Measurements from ENCODE around the gene ITGB6. TPM values are rescaled to one million over a fixed set of nuclear protein-coding genes. Genes with fewer than 3 reads are reported as not detected.

Gene ITGB6
- total and polyA plus RNA-seq, 2 of the 4 experiments (the other 2 are of a cell fraction) = under 0.01 TPM; not detected in 1

GRCh38 chr2:160052531-160052930 is 147.5 kb downstream of the ITGB6 start:
- H3K27me3 ChIP-seq (ENCODE audit: control insufficient read depth, insufficient read depth, low read length) = peaks cover 10% of the 10 kb centered on the region
- H2BK120ac ChIP-seq (ENCODE audit: low read depth, low read length) = no peak overlapping the region
- ChIA-PET POLR2A (ENCODE audit: unreplicated experiment) (no interaction called here), CTCF (no interaction called here)
- in situ Hi-C loops (cut with MboI; ENCODE audit: low sequenced_read_pairs) = no loop called here
- H3K4ac ChIP-seq (ENCODE audit: low read depth, low read length) = no peak overlapping the region
- no peak overlapping the region for H2BK20ac ChIP-seq (ENCODE audit: low read depth, low read length)
- no peaks in the 10 kb centered on the region for H3K36me3 ChIP-seq (ENCODE audit: control insufficient read depth, insufficient read depth, low read length)
- DNase-seq (no peak), ATAC-seq (ENCODE audit: low read depth) (no peak)
- H2AK5ac ChIP-seq (ENCODE audit: low read depth, low read length) = no peak overlapping the region
- H3K4me2 ChIP-seq (ENCODE audit: low read depth, low read length) = no peak overlapping the region
- H3K9ac ChIP-seq (ENCODE audit: low read depth, low read length) = no peak overlapping the region
- intact Hi-C loops (cut with micrococcal nuclease) = no loop called here
- H3K27ac ChIP-seq (ENCODE audit: insufficient read depth, low read length) = no peak overlapping the region
- no peaks in the 10 kb centered on the region for H4K20me1 ChIP-seq (ENCODE audit: insufficient read depth, low read length)
- no peaks in the 10 kb centered on the region for H3K79me1 ChIP-seq (ENCODE audit: low read depth in 1 of 2, low read length in 2 of 2)
- H4K91ac ChIP-seq (ENCODE audit: insufficient read depth, low read depth, low read length) = no peak overlapping the region
- H3K4me3 ChIP-seq (ENCODE audit: insufficient read depth, low read depth, low read length) = no peak overlapping the region
- no TSS peak for BruUV-seq (replicated peaks)
- no peaks in the 10 kb centered on the region for H3K9me3 ChIP-seq (ENCODE audit: control insufficient read depth, insufficient read depth, low read length)
- no peak overlapping the region for H2BK5ac ChIP-seq (ENCODE audit: low read depth, low read length, poor library complexity, severe bottlenecking)
- no peak overlapping the region for H3K14ac ChIP-seq (replicated peaks; ENCODE audit: low read depth, low read length)
- no peak overlapping the region for H3K18ac ChIP-seq (ENCODE audit: low read depth, low read length)
- no peak overlapping the region for H3K23ac ChIP-seq (ENCODE audit: low read depth, low read length)
- TF ChIP-seq MAZ (IDR thresholded peaks at IDR 0.05; ENCODE audit: borderline replicate concordance, low read depth, low read length) (no peak), RFX5 (IDR thresholded peaks at IDR 0.05; ENCODE audit: low read depth, low read length) (no peak), CEBPB (IDR thresholded peaks at IDR 0.05; ENCODE audit: low read depth, low read length) (no peak), USF2 (IDR thresholded peaks at IDR 0.05; ENCODE audit: low read depth, low read length) (no peak), CHD1 (IDR thresholded peaks at IDR 0.05; ENCODE audit: low read depth, low read length) (no peak), SMC3 (IDR thresholded peaks at IDR 0.05; ENCODE audit: low read depth, low read length) (no peak), CTCF (conservative IDR thresholded peaks at IDR 0.05; ENCODE audit: low read depth, low read length) (no peak), POLR2A (IDR thresholded peaks at IDR 0.05; ENCODE audit: low read depth, low read length) (no peak), BHLHE40 (IDR thresholded peaks at IDR 0.05; ENCODE audit: low read depth, low read length) (no peak), MXI1 (IDR thresholded peaks at IDR 0.05; ENCODE audit: borderline replicate concordance, low read depth, low read length) (no peak), RAD21 (IDR thresholded peaks at IDR 0.05; ENCODE audit: low read length) (no peak), NFE2L2 (IDR thresholded peaks at IDR 0.05; ENCODE audit: low read depth, low read length) (no peak), FOS (IDR thresholded peaks at IDR 0.05; ENCODE audit: low read depth, low read length) (no peak), RCOR1 (IDR thresholded peaks at IDR 0.05; ENCODE audit: insufficient replicate concordance, low read length) (no peak), ELK1 (IDR thresholded peaks at IDR 0.05; ENCODE audit: borderline replicate concordance, low read depth, low read length) (no peak), MAFK (IDR thresholded peaks at IDR 0.05; ENCODE audit: low read depth, low read length) (no peak)
- no peak overlapping the region for H2BK15ac ChIP-seq (ENCODE audit: low read depth, low read length)
- H3K4me1 ChIP-seq (ENCODE audit: control insufficient read depth, insufficient read depth, low read length) = no peaks in the 10 kb centered on the region
- no peak overlapping the region for H3K56ac ChIP-seq (ENCODE audit: extremely low read depth, insufficient read depth, low read length)
- no peak overlapping the region for H4K5ac ChIP-seq (ENCODE audit: low read depth, low read length)
- H3K9me1 ChIP-seq (ENCODE audit: insufficient read depth, low read length) = no peaks in the 10 kb centered on the region; the same call in 1 of the 2 replicates
- WGBS, 2 experiments (ENCODE audit: extremely low coverage in 2 of 2, insufficient read length in 1 of 2) = no CpG with 5 or more reads among the region's 2 CpGs
- H2AK9ac ChIP-seq (replicated peaks; ENCODE audit: low read depth, low read length, poor library complexity) = no peak overlapping the region
- no peak overlapping the region for H4K8ac ChIP-seq (ENCODE audit: low read depth in 2 of 2, low read length in 2 of 2)
- no peak overlapping the region for H2AFZ ChIP-seq (replicated peaks; ENCODE audit: low read length, poor library complexity)
- dilution Hi-C loops (cut with HindIII; ENCODE audit: low sequenced_read_pairs, unreplicated experiment) = no loop called here
